HG02870 (cell line): ENCODE measurements around the gene DYSF.

Source experiments
- ATAC-seq: cut with Tn5 transposase; IDR thresholded peaks from one replicate; pipeline ENCODE4 v1.9.1; 2021; ENCODE audit warnings: mild to moderate bottlenecking, moderate library complexity; ENCODE audit not compliant: unreplicated experiment

The DYSF gene

DNA sequence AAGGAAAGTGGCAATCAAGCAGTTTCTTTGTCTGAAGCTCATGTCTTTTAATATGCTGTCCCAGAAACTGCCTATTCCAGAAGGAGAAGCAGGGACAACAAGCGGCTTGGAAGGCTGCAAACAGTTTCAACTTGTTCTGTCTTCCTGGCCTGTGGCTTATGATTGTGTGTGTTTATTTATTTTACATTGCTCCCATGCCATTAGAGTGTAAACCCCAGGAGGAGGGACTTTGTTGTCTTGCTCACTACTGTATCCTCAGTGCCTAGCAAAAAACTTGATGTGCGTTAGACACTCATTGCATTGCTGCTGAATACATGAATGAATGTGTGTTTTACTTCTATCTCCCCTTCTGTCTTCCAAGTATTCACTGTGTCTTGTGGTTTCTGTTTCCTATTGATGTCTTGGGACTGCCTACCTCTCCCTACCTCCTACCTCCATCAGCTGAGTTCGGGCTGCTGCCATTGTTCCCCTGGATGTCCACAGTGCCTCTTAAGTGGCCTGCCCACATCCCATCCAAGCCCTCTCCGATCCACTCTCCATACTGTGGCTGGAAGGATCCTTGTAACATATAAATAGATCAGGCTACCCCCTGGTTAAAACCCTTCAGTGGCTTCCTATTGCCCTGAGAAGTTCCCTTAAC, 261.4 kb downstream of the DYSF start:
- no peak for ATAC-seq

- ATAC-seq = no peak
These were observed 261.9 kb downstream of the DYSF start for GRCh38 chr2:71715241-71715750.

DNA sequence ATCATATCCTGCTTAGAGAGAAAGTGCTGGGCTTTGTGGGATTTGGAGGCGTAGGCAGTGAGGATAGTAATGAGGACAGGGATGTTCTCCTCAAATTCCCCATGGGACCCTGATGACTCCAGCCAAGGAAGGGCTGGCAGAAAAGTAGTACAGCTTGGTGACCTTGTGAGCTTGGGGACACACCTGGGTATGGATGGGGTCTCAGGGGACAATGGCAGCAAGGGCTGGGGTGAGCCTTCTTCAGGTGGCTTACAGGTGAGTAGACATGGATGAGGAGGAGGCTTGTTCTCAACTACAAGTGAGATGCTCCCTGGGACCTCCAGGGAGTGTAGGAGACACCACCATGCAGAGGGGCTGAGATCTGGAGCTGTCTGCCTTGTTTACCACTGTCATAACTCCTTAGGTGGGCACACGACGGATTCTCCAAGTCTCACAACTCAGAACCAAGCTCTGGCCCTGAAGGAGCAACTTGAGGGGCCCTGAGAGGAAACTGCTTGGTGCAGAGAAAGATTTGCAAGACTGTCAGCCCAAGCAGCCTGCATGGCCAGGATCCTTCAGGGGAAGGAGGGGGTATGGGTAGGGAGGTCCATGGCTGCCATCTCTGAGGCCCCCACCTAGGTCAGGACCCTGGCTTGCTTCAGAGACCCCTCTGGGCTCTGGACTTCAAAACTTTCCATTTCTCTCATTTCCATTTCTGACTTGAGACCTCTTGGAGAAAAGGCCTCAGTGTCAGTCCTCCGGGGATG, 262.8 kb downstream of the DYSF start:
- ATAC-seq = no peak

DNA sequence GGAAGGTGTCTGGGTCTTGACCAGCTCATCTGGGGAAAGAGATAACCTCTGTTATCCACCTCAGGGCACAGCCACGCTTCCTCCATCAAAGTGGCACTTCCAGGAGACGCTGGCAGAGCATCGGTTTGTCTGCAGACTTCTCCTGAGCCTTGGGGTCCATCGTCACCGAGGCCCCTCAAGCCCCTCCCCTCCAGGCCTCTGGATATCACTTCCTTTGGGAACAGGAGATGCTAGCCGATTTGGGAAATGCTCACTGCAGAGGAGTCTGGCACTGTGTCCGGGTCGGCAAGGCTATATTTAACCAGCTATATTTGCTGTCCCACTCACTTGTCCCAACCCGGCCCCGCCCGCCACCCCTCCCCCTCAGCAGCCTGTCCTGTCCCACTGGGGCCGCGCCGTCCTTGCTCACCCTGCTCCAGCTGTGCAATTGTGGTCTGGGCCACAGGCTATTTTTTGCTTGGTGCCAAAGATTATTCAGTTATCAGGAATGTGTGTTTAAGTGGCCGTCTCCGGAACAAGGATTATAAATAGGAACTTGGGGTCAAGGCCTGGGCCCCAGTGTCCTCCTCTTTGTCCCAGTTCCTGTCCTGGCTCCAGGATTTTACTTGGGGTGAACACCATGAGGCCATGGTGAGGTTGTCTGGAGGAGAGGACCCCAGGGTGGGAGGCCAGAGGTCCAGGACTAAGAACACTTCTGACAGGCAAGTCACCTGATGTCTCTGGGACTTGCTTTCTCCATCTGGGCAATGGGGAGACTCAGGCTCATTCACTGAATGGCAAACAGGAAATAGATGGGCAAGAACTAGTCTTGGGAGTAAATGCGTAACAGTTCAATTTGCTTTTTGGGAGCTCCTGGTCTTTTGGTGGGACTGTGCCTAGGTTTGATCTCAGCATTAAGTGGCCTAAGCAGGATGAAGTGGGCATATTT, 263.6 kb downstream of the DYSF start:
- no peak for ATAC-seq

DNA sequence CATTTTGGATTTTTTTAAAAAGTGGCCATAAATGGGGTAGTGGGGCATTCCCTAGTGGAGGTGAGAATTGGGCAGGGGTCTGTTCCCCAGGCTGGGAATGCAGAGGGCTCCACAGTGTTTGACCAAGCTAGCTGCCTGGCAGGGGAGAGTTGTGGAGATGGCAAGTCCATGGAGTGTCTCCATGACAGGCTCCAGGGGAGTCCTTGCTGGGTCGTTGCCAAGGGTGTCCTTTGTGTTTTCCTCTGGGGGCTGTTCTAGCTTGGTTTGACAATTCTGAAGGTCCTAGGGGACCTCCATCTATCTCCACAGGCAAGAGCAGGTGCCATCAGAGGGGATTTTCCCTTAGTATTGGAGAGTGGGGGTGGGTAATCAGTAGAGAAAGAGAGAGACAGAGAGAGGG, 265.3 kb downstream of the DYSF start:
- ATAC-seq = no peak

DNA sequence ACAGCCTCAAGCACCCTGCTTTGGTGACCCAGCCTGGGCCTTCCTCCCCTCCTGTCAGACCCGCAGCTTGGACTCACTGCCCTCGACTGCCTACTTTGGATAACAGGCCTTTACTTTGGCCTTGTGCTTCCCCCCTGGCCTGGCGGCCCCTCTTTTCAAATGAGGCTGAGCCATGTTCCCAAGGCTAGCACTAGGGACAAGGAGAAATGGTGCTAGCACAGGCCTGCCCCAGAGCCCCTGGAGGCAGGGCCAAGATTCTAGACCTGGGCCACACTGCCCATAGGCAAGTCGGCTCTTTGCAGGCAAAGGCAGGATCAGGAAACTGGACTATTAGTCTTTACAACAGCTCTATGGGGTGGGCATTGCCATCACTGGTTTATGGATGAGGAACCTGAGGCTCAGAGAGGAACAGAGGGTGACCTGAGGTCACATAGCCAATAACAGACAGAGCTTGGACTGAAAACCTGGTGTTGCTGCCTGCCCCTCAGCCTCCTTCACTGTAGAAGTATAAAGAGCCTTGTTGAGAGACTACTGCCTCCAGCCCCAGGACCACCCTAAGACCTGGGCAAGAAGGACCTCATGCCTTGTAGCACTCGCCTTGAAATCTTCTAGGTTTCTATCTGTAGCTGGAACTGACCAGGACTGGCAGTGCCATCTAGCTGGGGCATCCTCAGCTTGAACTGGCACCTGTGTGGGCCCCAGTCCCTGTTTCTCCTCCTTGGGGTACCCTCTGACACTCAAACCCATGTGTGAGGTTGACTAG, 266.3 kb downstream of the DYSF start:
- ATAC-seq = no peak

DNA sequence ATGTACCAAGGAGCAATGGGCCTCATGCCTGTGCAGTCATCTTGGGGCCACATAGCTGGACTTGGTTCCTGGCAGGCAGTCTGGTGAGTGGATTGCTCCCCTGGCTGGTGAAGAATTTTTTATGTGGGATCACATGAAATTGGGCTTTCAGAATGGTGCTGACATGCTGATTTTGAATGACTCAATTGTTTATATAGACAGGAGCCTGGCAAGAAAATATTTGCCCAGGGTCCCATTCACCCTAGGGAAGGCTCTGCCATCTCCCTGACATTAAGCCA, 266.9 kb downstream of the DYSF start:
- no peak for ATAC-seq

DNA sequence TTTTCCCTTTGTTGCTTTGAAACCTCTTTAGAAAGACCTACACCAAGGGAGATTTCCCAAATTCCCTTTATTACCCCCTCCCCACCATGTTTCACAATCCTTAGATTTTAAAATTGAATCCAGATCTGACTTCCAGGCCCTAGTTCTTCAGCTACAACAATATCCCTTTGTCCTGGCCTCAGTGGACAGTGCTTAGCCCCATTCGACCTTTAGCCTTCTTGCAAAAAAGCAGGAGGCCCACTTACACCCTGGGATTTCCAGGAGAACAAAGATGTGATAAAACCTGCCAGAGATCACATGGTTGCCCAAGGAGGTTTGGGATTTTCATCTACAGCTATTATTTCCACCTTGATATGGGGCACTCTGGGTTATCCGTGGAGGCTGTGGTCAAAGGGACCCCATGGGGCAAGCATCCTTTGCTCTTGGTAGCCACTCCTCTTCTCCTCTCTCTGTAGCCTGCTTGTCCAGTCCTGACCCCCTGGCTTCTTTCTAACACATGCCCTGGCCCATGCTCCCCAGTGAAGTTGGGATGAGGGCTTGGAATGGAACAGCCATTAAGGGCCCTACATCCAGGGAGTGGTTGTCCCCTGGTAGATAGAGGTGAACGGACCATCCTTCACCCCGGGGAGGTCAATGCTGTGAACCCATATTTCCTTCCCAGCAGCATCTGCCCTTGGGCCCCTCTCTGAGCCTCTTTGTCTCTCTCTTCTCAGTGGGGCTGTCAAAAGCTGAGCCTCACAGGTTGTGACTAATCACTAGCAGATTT, 267.4 kb downstream of the DYSF start:
- ATAC-seq = no peak

DNA sequence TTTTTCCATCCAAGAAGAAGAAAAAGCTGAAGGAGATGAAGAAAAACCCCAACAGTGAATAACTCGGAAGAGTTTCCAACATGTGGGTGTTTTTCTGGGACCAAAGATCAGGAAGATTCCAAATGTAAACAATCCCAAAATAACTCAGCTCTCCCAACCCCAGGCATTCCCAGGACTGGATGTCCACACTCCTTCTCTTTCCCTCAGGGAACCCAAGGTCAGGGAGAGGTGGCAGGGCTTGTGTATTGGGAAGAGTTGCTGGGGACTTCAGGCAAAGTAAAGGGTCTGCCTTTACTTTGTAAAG, 268.0 kb downstream of the DYSF start:
- ATAC-seq = no peak

GRCh38 chr2:71721669-71722068, 268.3 kb downstream of the DYSF start:
- no peak for ATAC-seq

GRCh38 chr2:71722286-71722685, 268.9 kb downstream of the DYSF start:
- no peak for ATAC-seq

DNA sequence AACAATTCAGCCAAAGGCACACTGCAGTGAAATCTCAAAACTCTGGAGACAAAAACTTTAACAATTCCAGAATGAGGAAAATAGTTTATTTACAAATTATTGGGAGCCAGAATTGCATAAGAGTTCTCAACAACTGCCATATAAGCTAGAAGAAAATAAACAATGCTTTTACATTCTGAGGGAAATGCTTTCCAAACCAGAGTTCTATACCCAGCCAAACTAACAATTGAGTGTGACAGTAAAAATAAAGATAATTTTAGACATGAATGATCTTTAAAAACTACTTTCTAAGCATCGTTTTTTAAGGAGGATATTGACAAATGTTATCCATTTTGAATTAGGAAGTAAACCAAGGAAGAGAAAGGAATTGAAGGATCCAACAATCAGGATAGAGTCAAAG, 271.4 kb downstream of the DYSF start:
- no peak for ATAC-seq

DNA sequence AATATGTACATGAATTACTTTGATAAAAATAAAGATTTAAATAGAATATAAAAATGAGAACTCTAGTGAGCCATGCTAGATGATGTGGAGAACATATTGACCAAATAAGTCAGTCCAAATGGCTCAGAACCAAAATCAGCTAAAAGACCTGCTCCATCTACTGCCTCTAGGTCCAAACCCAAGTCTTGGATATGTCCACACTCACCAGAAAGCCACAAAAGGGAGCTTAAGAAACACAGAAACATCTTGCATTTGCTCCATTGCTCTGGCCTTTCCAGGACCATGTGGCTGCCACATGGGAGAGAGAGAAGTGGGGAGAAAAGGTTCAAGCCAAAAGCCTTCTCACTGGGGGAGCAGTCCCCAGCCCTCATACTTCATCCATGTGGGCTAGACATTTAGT, 272.5 kb downstream of the DYSF start:
- no peak for ATAC-seq

GRCh38 chr2:71727562-71727961, 274.2 kb downstream of the DYSF start:
- no peak for ATAC-seq

- no peak for ATAC-seq
These were observed 274.7 kb downstream of the DYSF start for GRCh38 chr2:71728036-71728435.

GRCh38 chr2:71730785-71731383, 277.5 kb downstream of the DYSF start:
- ATAC-seq = no peak

DNA sequence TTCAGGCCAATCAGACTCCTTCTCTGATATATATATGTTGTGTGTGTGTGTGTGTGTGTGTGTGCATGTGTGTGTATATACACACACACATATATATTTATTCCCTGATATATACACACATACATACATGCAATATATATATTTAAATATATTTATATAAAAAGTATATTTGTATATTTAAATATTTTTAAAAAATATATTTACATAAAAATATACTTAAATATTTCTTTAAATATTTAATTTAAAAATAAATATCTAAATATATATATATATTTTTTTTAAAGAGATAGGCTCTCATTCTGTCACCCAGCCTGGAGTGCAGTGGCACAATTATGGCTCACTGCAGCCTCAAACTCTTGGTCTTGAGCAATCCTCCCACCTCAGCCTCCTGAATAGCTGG, 281.3 kb downstream of the DYSF start:
- no peak for ATAC-seq

DNA sequence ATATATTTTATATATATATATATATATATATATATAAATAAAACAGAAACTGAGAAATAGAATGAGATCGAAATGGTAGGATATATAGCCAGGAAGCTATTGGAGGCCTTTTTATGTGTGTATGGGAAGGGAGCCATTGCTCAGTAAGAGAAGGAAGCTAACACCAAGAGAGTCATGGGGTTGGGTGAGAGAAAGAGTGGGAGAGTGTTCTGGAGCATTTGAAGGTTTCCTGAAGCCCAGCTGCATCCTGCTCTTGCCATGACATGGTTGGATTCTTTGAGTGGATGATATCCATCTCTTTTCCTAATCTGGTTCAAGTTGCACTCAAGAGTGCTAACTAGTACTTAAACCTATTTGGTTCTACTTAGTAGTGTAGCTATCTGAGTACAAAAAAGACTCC, 282.3 kb downstream of the DYSF start:
- ATAC-seq = no peak
